Endodermal cell (in vitro differentiated cells): ENCODE measurements around the gene FARP1. TPM values are rescaled to one million over a fixed set of nuclear protein-coding genes. Genes with fewer than 3 reads are reported as not detected.

Experiments used
- DNase-seq: peaks from one replicate; pipeline ENCODE4 v3.0.0-alpha.2; 2017
- H3K27ac ChIP-seq: 2 replicates; pipeline ENCODE4 v1.5.1; 2013; ENCODE audit warnings: mild to moderate bottlenecking, low read depth, low read length, moderate library complexity
- H3K27me3 ChIP-seq: 2 replicates; pipeline ENCODE4 v1.6.1; 2013; ENCODE audit warnings: mild to moderate bottlenecking, low read length, moderate library complexity; ENCODE audit not compliant: insufficient read depth, control insufficient read depth, poor library complexity, severe bottlenecking
- H3K36me3 ChIP-seq: 2 replicates; pipeline ENCODE4 v1.7.0; 2013; ENCODE audit warnings: mild to moderate bottlenecking, low read length, moderate library complexity; ENCODE audit not compliant: control insufficient read depth, insufficient read depth
- H3K4me1 ChIP-seq: one replicate; pipeline ENCODE4 v1.7.0; 2013; ENCODE audit warnings: low read length; ENCODE audit not compliant: control insufficient read depth, insufficient read depth
- H3K4me3 ChIP-seq: 2 replicates; pipeline ENCODE4 v1.5.1; 2013; ENCODE audit warnings: mild to moderate bottlenecking, low read length, moderate library complexity
- H3K9ac ChIP-seq: 2 replicates; pipeline ENCODE4 v1.6.1; 2013; ENCODE audit warnings: mild to moderate bottlenecking, low read length, moderate library complexity; ENCODE audit not compliant: poor library complexity, severe bottlenecking; ENCODE audit errors: extremely low read depth
- H3K9me3 ChIP-seq: 2 replicates; pipeline ENCODE4 v1.6.1; 2013; ENCODE audit warnings: mild to moderate bottlenecking, low read length, moderate library complexity; ENCODE audit not compliant: control insufficient read depth
- H3K27ac Mint-ChIP-seq: 2 replicates; pipeline ENCODE4 v1.8.0; 2020; ENCODE audit warnings: mixed read lengths
- H3K27me3 Mint-ChIP-seq: 2 replicates; pipeline ENCODE4 v1.8.0; 2021; ENCODE audit warnings: mild to moderate bottlenecking, mixed read lengths; ENCODE audit not compliant: insufficient read depth
- H3K36me3 Mint-ChIP-seq: 2 replicates; pipeline ENCODE4 v1.8.0; 2020; ENCODE audit warnings: low read depth, mixed read lengths
- H3K4me1 Mint-ChIP-seq: 2 replicates; pipeline ENCODE4 v1.8.0; 2020; ENCODE audit warnings: mixed read lengths
- H3K4me3 Mint-ChIP-seq: 2 replicates; pipeline ENCODE4 v1.8.0; 2020; ENCODE audit warnings: mild to moderate bottlenecking, moderate library complexity, mixed read lengths
- H3K9me3 Mint-ChIP-seq: 2 replicates; pipeline ENCODE4 v1.8.0; 2020; ENCODE audit warnings: mild to moderate bottlenecking, mixed read lengths
- WGBS, 2 experiments: methylation state at CpG; one replicate each; pipeline versions ENCODE4 v1.1.5 to v1.1.7; 2013; ENCODE audit warnings: missing lambda C conversion rate in 2 of 2, mixed read lengths in 1 of 2; ENCODE audit not compliant: insufficient coverage in 1 of 2, insufficient read length in 1 of 2; 5-methylcytosine and 5-hydroxymethylcytosine counted together
- total RNA-seq, 2 donors: library from RNA; stranded (reverse); fragmentation: NEBNext Ultra II Directional in 1 of 2; extraction: Animal tissue kit (Norgen Biotek cat#: 25700) in 1 of 2; gene quantifications; 2 replicates in 1 of 2; 3 replicates in 1 of 2; pipeline ENCODE4 v1.2.1, GENCODE V29; 2021
- TF ChIP-seq, protein P1 (sequence below): fragments of 200-600 bp; sonication (generic); conservative IDR thresholded peaks from 2 replicates; pipeline ENCODE4 v1.5.0; 2021; ENCODE audit warnings: antibody characterized with exemption, mild to moderate bottlenecking

Gene FARP1
- total RNA-seq, 2 donors from 2014 or later, result 237 to 319 TPM

- Mint-ChIP-seq H3K4me1 (peaks cover 6% of the 10 kb centered on the region), H3K27ac (peak overlapping the region; percentile 28), H3K4me3 (no peak overlapping the region), H3K9me3 (no peaks in the 10 kb centered on the region), H3K36me3 (peaks cover 62% of the 10 kb centered on the region), H3K27me3 (no peaks in the 10 kb centered on the region)
- no peaks in the 10 kb centered on the region for H3K27me3 ChIP-seq
- H3K4me1 ChIP-seq, result no peaks in the 10 kb centered on the region
- peaks cover 95% of the 10 kb centered on the region for H3K36me3 ChIP-seq
- H3K9me3 ChIP-seq, result no peaks in the 10 kb centered on the region
- no peak overlapping the region for H3K27ac ChIP-seq
- H3K9ac ChIP-seq, result no peak overlapping the region
- no peak for DNase-seq
- TF ChIP-seq, protein P1, sequence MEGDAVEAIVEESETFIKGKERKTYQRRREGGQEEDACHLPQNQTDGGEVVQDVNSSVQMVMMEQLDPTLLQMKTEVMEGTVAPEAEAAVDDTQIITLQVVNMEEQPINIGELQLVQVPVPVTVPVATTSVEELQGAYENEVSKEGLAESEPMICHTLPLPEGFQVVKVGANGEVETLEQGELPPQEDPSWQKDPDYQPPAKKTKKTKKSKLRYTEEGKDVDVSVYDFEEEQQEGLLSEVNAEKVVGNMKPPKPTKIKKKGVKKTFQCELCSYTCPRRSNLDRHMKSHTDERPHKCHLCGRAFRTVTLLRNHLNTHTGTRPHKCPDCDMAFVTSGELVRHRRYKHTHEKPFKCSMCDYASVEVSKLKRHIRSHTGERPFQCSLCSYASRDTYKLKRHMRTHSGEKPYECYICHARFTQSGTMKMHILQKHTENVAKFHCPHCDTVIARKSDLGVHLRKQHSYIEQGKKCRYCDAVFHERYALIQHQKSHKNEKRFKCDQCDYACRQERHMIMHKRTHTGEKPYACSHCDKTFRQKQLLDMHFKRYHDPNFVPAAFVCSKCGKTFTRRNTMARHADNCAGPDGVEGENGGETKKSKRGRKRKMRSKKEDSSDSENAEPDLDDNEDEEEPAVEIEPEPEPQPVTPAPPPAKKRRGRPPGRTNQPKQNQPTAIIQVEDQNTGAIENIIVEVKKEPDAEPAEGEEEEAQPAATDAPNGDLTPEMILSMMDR, result no peak
- no peak overlapping the region for H3K4me3 ChIP-seq
- WGBS, 2 experiments, result 90 to 94% methylated on average over 6 to 9 of the region's 9 CpGs
These were observed 263.5 kb downstream of the FARP1 start for GRCh38 chr13:98406427-98406826.

- no peaks in the 10 kb centered on the region for H3K9me3 Mint-ChIP-seq
- Histone ChIP-seq H3K27ac (no peak overlapping the region), H3K4me3 (no peak overlapping the region), H3K9ac (no peak overlapping the region), H3K4me1 (no peaks in the 10 kb centered on the region), H3K9me3 (no peaks in the 10 kb centered on the region), H3K36me3 (peaks cover 95% of the 10 kb centered on the region), H3K27me3 (no peaks in the 10 kb centered on the region)
- peaks cover 64% of the 10 kb centered on the region for H3K36me3 Mint-ChIP-seq
- peak overlapping the region; percentile 4 for H3K27ac Mint-ChIP-seq
- 95% methylated on average over 9 of the region's 9 CpGs for WGBS, 2 experiments
- peaks cover 6% of the 10 kb centered on the region for H3K4me1 Mint-ChIP-seq
- TF ChIP-seq, protein P1, result no peak
- no peak overlapping the region for H3K4me3 Mint-ChIP-seq
- H3K27me3 Mint-ChIP-seq, result no peaks in the 10 kb centered on the region
- DNase-seq, result no peak
These were observed 264.1 kb downstream of the FARP1 start for GRCh38 chr13:98406971-98407370.

DNA sequence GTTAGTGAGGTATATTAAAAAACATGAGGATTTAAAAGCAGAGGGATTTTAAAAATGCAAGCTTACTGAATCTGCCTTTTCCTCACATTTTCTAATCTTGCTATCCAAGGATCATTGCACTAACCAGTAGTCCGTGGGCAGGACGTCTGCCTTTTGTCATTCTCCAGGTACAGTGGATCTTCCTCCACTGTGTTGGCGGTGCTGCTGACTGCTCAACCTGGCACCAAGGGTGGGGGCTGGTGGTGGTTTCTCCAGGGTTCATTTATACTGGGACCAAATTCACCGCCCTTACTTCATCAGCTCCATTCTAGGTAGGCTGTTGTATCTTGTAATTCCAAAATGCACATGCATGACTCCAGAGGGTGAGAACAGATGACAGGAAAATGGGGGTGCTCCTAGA is 264.7 kb downstream of the FARP1 start:
- no peaks in the 10 kb centered on the region for H3K27me3 Mint-ChIP-seq
- peaks cover 66% of the 10 kb centered on the region for H3K36me3 Mint-ChIP-seq
- H3K27ac ChIP-seq, result no peak overlapping the region
- TF ChIP-seq, protein P1, result no peak
- WGBS, 2 experiments, result 95 to 100% methylated on average over 4 of the region's 4 CpGs
- no peak overlapping the region for H3K4me3 ChIP-seq
- no peak for DNase-seq
- H3K27me3 ChIP-seq, result no peaks in the 10 kb centered on the region
- H3K9ac ChIP-seq, result no peak overlapping the region
- H3K9me3 ChIP-seq, result no peaks in the 10 kb centered on the region
- peaks cover 6% of the 10 kb centered on the region for H3K4me1 Mint-ChIP-seq
- no peak overlapping the region for H3K27ac Mint-ChIP-seq
- no peaks in the 10 kb centered on the region for H3K4me1 ChIP-seq
- peaks cover 95% of the 10 kb centered on the region for H3K36me3 ChIP-seq
- no peaks in the 10 kb centered on the region for H3K9me3 Mint-ChIP-seq
- no peak overlapping the region for H3K4me3 Mint-ChIP-seq
